H1 (cell line): Measurements from ENCODE around the gene CXCL17. TPM values are rescaled to one million over a fixed set of nuclear protein-coding genes. Genes with fewer than 3 reads are reported as not detected.

ENCODE experiments used
- CTCF ChIA-PET: fragments of 300-600 bp; sonication (Branson Sonifier 250); formaldehyde crosslinking; loops from one replicate; lab custom pipeline; 2021; ENCODE audit not compliant: partially characterized antibody; lab: Charles Lee
- POLR2A ChIA-PET: fragments of 300-600 bp; sonication (Branson Sonifier 250); formaldehyde crosslinking; loops from one replicate; lab custom pipeline; 2021; ENCODE audit warnings: inconsistent platforms; ENCODE audit not compliant: partially characterized antibody; lab: Charles Lee
- DNase-seq, 2 experiments: peaks; one replicate each; pipeline versions ENCODE4 v3.0.0 to v3.0.0-alpha.2; 2010 to 2022; ENCODE audit warnings: low spot score in 2 of 2, low read depth in 1 of 2, mixed read lengths in 1 of 2
- FAIRE-seq: peaks from 2 replicates; lab custom pipeline; 2011; peaks lifted over from hg19 to GRCh38; lab: Jason Lieb, UNC
- H2AFZ ChIP-seq: 2 replicates; pipeline ENCODE4 v1.8.1; 2012; ENCODE audit warnings: low read length, inconsistent platforms
- H2AK5ac ChIP-seq: 2 replicates; pipeline ENCODE4 v1.6.1; 2013; ENCODE audit warnings: low read depth, low read length
- H2BK120ac ChIP-seq: replicated peaks from 2 replicates; pipeline ENCODE3; 2013; ENCODE audit warnings: low read depth, low read length, inconsistent platforms
- H2BK12ac ChIP-seq: 2 replicates; pipeline ENCODE4 v1.6.1; 2013; ENCODE audit warnings: low read depth, low read length
- H2BK15ac ChIP-seq: 2 replicates; pipeline ENCODE4 v1.6.1; 2013; ENCODE audit warnings: low read length
- H2BK20ac ChIP-seq: 2 replicates; pipeline ENCODE4 v1.6.1; 2013; ENCODE audit warnings: low read length
- H2BK5ac ChIP-seq: 2 replicates; pipeline ENCODE4 v1.6.1; 2013; ENCODE audit warnings: low read depth, low read length
- H3K14ac ChIP-seq: 2 replicates; pipeline ENCODE4 v1.6.1; 2013; ENCODE audit warnings: inconsistent platforms; ENCODE audit not compliant: insufficient read length
- H3K18ac ChIP-seq: 2 replicates; pipeline ENCODE4 v1.6.1; 2013; ENCODE audit warnings: low read length; ENCODE audit errors: extremely low read depth
- H3K23ac ChIP-seq: 2 replicates; pipeline ENCODE4 v1.6.1; 2013; ENCODE audit warnings: inconsistent platforms; ENCODE audit not compliant: insufficient read length
- H3K23me2 ChIP-seq: 2 replicates; pipeline ENCODE4 v1.6.1; 2013; ENCODE audit warnings: low read depth, low read length
- H3K27ac ChIP-seq: 2 replicates; pipeline ENCODE4 v1.6.1; 2011; ENCODE audit warnings: low read depth, low read length, inconsistent platforms
- H3K27me3 ChIP-seq, 4 experiments: replicated peaks in 1 of 4; 1 replicate in 1 of 4; 2 replicates in 3 of 4; pipeline versions ENCODE4 v1.6.1 to v1.8.1; 2011 to 2013; ENCODE audit warnings: low read length in 3 of 4, mild to moderate bottlenecking in 3 of 4, inconsistent platforms in 2 of 4, mixed read lengths in 2 of 4, moderate library complexity in 1 of 4; ENCODE audit not compliant: control insufficient read depth in 3 of 4, insufficient read depth in 3 of 4; ENCODE audit errors: extremely low read depth in 1 of 4
- H3K36me3 ChIP-seq, 4 experiments: 2 replicates each; pipeline versions ENCODE4 v1.6.1 to v1.8.1; 2011 to 2013; ENCODE audit warnings: mild to moderate bottlenecking in 4 of 4, low read length in 3 of 4, moderate library complexity in 2 of 4, control low read depth in 1 of 4, inconsistent platforms in 1 of 4; ENCODE audit not compliant: insufficient read depth in 4 of 4, control insufficient read depth in 2 of 4
- H3K4ac ChIP-seq: replicated peaks from 2 replicates; pipeline ENCODE3; 2013; ENCODE audit warnings: low read length, low read depth, mixed read lengths, inconsistent platforms; ENCODE audit not compliant: insufficient read length
- H3K4me1 ChIP-seq, 4 experiments: replicated peaks in 1 of 4; 1 replicate in 1 of 4; 2 replicates in 3 of 4; pipeline versions ENCODE4 v1.6.1 to v1.8.1; 2011 to 2013; ENCODE audit warnings: low read length in 3 of 4, inconsistent platforms in 2 of 4, mixed read lengths in 1 of 4; ENCODE audit not compliant: insufficient read depth in 4 of 4, control insufficient read depth in 3 of 4
- H3K4me2 ChIP-seq, 2 experiments: 2 replicates each; pipeline versions ENCODE4 v1.6.1 to v1.8.1; 2011 to 2013; ENCODE audit warnings: low read depth in 2 of 2, low read length in 2 of 2, control low read depth in 1 of 2, inconsistent platforms in 1 of 2, mild to moderate bottlenecking in 1 of 2; ENCODE audit not compliant: insufficient read depth in 1 of 2
- H3K4me3 ChIP-seq, 4 experiments: fragments of 200-600, 300-600 bp in 1 of 4; sonication (generic), shearing (Covaris generic), sonication (Bioruptor Twin) in 1 of 4; 2 replicates each; pipeline versions ENCODE4 v1.5.1 to v1.8.1; 2011 to 2016; ENCODE audit warnings: low read length in 4 of 4, low read depth in 3 of 4, control low read depth in 2 of 4, inconsistent platforms in 2 of 4, mild to moderate bottlenecking in 2 of 4, mixed read lengths in 1 of 4, moderate library complexity in 1 of 4; ENCODE audit not compliant: insufficient read depth in 2 of 4; ENCODE audit errors: extremely low read depth in 1 of 4
- H3K56ac ChIP-seq: replicated peaks from 2 replicates; pipeline ENCODE3; 2013; ENCODE audit warnings: low read depth, mild to moderate bottlenecking, mixed read lengths, low read length, inconsistent platforms; ENCODE audit not compliant: insufficient read length
- H3K79me1 ChIP-seq: 2 replicates; pipeline ENCODE4 v1.6.1; 2013; ENCODE audit warnings: low read depth, low read length, control low read depth
- H3K79me2 ChIP-seq, 2 experiments: 2 replicates each; pipeline versions ENCODE4 v1.6.1 to v1.8.1; 2012 to 2013; ENCODE audit warnings: low read length in 2 of 2, mild to moderate bottlenecking in 2 of 2, inconsistent platforms in 1 of 2; ENCODE audit not compliant: insufficient read depth in 2 of 2, control insufficient read depth in 1 of 2
- H3K9ac ChIP-seq, 4 experiments: replicated peaks in 1 of 4; 1 replicate in 1 of 4; 2 replicates in 3 of 4; pipeline versions ENCODE4 v1.6.1 to v1.8.1; 2011 to 2013; ENCODE audit warnings: low read depth in 3 of 4, low read length in 3 of 4, control low read depth in 2 of 4, mild to moderate bottlenecking in 2 of 4, moderate library complexity in 2 of 4, inconsistent platforms in 1 of 4; ENCODE audit errors: extremely low read depth in 1 of 4
- H3K9me3 ChIP-seq, 2 experiments: 2 replicates each; pipeline versions ENCODE4 v1.6.1 to v1.8.1; 2012 to 2013; ENCODE audit warnings: mild to moderate bottlenecking in 2 of 2, moderate library complexity in 2 of 2, control low read depth in 1 of 2, inconsistent platforms in 1 of 2, low read depth in 1 of 2, low read length in 1 of 2, mixed read lengths in 1 of 2; ENCODE audit not compliant: insufficient read depth in 2 of 2
- H4K20me1 ChIP-seq, 2 experiments: replicated peaks in 1 of 2; 2 replicates each; pipeline versions ENCODE3 to v1.8.1; 2011 to 2013; ENCODE audit warnings: inconsistent platforms in 2 of 2, low read length in 2 of 2, mild to moderate bottlenecking in 1 of 2; ENCODE audit not compliant: insufficient read depth in 2 of 2, control insufficient read depth in 1 of 2
- H4K5ac ChIP-seq: 2 replicates; pipeline ENCODE4 v1.6.1; 2013; ENCODE audit warnings: low read length, low read depth, mixed read lengths, inconsistent platforms; ENCODE audit not compliant: insufficient read length
- H4K8ac ChIP-seq: 2 replicates; pipeline ENCODE4 v1.8.0; 2013; ENCODE audit warnings: mild to moderate bottlenecking, moderate library complexity, low read length, inconsistent platforms; ENCODE audit not compliant: insufficient read depth; ENCODE audit errors: extremely low read depth
- H4K91ac ChIP-seq: replicated peaks from 2 replicates; pipeline ENCODE3; 2013; ENCODE audit warnings: low read length, mixed read lengths, inconsistent platforms; ENCODE audit not compliant: insufficient read length
- BRCA1 ChIP-seq: IDR thresholded peaks from 2 replicates; pipeline ENCODE4 v1.6.1; 2012; ENCODE audit warnings: low read depth, low read length, improper control_type of control experiment
- HDAC2 ChIP-seq, 2 experiments: fragments of 300-600 bp in 1 of 2; sonication (generic) in 1 of 2; IDR thresholded peaks; 2 replicates each; pipeline ENCODE4 v1.6.1; 2011 to 2012; ENCODE audit warnings: low read depth in 2 of 2, low read length in 2 of 2, mild to moderate bottlenecking in 2 of 2, moderate library complexity in 2 of 2, borderline replicate concordance in 1 of 2, inconsistent platforms in 1 of 2
- WGBS, 2 experiments: shearing (Covaris generic) in 1 of 2; methylation state at CpG; one replicate each; pipeline versions ENCODE4 v1.1.6 to v1.1.7; 2013 to 2015; ENCODE audit warnings: low lambda C conversion rate in 2 of 2, mixed read lengths in 2 of 2, inconsistent platforms in 1 of 2, low coverage in 1 of 2, missing lambda C conversion rate in 1 of 2; ENCODE audit not compliant: insufficient replicate concordance in 2 of 2, insufficient coverage in 1 of 2, insufficient read length in 1 of 2; ENCODE audit errors: extremely low coverage in 1 of 2, missing lambda C conversion rate in 1 of 2; 5-methylcytosine and 5-hydroxymethylcytosine counted together
- polyA plus RNA-seq, 7 experiments: library from polyadenylated mRNA; depleted of rRNA in 3 of 7; stranded (reverse) in 5 of 7; unstranded in 2 of 7; fragments of >200 nt in 5 of 7; fragments of 200-250 nt in 2 of 7; gene quantifications; 1 replicate in 5 of 7; 2 replicates in 1 of 7; 4 replicates in 1 of 7; pipeline versions ENCODE4 v1.2.1 to v1.2.3, GENCODE V29; 2011 to 2013; ENCODE audit warnings: missing spikeins in 2 of 7, mixed read lengths in 2 of 7
- total RNA-seq: library from RNA; stranded (reverse); fragmentation: NEBNext Ultra II Directional; extraction: Animal tissue kit (Norgen Biotek cat#: 25700); gene quantifications from 2 replicates; pipeline ENCODE4 v1.2.1, GENCODE V29; 2021
- TF ChIP-seq, protein P1 (sequence below): IDR thresholded peaks from 2 replicates; pipeline ENCODE4 v1.6.1; 2011; ENCODE audit warnings: low read length, improper control_type of control experiment
- TF ChIP-seq, protein P2 (sequence below): IDR thresholded peaks from 2 replicates; pipeline ENCODE4 v1.6.1; 2012; ENCODE audit warnings: inconsistent platforms

Gene CXCL17
- total and polyA plus RNA-seq, 2 of the 8 experiments (the other 6 are each of a cell fraction or from before 2014, with no cell fraction given) = not detected

DNA sequence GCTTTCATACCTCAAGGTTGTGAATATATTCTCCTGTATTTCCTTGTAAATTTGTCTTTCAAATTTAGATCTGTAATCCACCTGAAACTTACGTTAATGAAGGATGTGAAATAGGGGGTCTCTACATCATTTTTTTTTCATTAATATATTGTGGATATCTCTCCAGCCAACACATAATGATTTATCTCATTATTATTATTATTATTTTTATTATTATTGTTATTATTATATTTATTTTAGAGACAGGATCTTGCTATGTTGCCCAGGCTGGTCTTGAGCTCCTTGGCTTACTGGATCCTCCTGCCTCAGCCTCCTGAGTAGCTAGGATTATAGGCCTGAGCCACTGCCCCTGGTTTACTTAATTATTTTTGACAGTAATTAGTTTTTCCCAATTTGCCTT, 11.3 kb downstream of the CXCL17 start:
- Histone ChIP-seq H2BK20ac (no peak overlapping the region), H3K9ac (no peak overlapping the region), H3K14ac (no peak overlapping the region), H3K36me3 (no peaks in the 10 kb centered on the region), H4K5ac (no peak overlapping the region), H2AFZ (no peak overlapping the region), H2BK5ac (no peak overlapping the region), H2BK120ac (no peak overlapping the region), H3K79me2 (no peaks in the 10 kb centered on the region), H3K23ac (no peak overlapping the region), H2AK5ac (no peak overlapping the region), H2BK15ac (no peak overlapping the region), H3K4me3 (no peak overlapping the region), H2BK12ac (no peak overlapping the region), H4K8ac (no peak overlapping the region), H3K27me3 (peaks cover 0 to 5% (median 2%) of the 10 kb centered on the region in 4 experiments; a peak in 1 of 7 replicates), H3K4ac (no peak overlapping the region), H3K79me1 (no peaks in the 10 kb centered on the region), H3K4me1 (peaks cover 0 to 2% (median 1%) of the 10 kb centered on the region in 4 experiments; a peak in 1 of 7 replicates), H3K56ac (no peak overlapping the region), H3K18ac (no peak overlapping the region), H3K9me3 (no peaks in the 10 kb centered on the region), H3K27ac (no peak overlapping the region), H4K20me1 (no peaks in the 10 kb centered on the region), H3K23me2 (no peaks in the 10 kb centered on the region), H3K4me2 (no peak overlapping the region), H4K91ac (no peak overlapping the region)
- 87% methylated on average over 1 of the region's 1 CpG; no CpG with 5 or more reads in 1 of the 2 experiments for WGBS, 2 experiments
- CTCF ChIA-PET = interaction anchor here (0.8 to 2.4 kb wide), 4 partner anchors 9 to 19 kb away, joined by 3 to 7 read pairs (median 4); no protein-coding TSS in a partner anchor
- FAIRE-seq (no peak), DNase-seq (no peak)
- POLR2A ChIA-PET = no interaction called here
- TF ChIP-seq BRCA1 (no peak), HDAC2 (IDR thresholded peaks at IDR 0.05; ENCODE audit: borderline replicate concordance in 1 of 2, low read depth in 2 of 2, low read length in 2 of 2) (no peak)
- TF ChIP-seq, protein P1, sequence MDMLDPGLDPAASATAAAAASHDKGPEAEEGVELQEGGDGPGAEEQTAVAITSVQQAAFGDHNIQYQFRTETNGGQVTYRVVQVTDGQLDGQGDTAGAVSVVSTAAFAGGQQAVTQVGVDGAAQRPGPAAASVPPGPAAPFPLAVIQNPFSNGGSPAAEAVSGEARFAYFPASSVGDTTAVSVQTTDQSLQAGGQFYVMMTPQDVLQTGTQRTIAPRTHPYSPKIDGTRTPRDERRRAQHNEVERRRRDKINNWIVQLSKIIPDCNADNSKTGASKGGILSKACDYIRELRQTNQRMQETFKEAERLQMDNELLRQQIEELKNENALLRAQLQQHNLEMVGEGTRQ = no peak
- TF ChIP-seq, protein P2, sequence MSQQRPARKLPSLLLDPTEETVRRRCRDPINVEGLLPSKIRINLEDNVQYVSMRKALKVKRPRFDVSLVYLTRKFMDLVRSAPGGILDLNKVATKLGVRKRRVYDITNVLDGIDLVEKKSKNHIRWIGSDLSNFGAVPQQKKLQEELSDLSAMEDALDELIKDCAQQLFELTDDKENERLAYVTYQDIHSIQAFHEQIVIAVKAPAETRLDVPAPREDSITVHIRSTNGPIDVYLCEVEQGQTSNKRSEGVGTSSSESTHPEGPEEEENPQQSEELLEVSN = no peak
